H7 (cell line): ENCODE data around the gene TUBGCP6. TPM values are rescaled to one million over a fixed set of nuclear protein-coding genes. Genes with fewer than 3 reads are reported as not detected.
A peak's percentile ranks its signal among the peaks of the same experiment; 100 is the strongest.

Experiments
- DNase-seq: peaks from one replicate; pipeline ENCODE4 v3.0.0; 2012
- H3K27me3 ChIP-seq: 2 replicates; pipeline ENCODE4 v1.6.0; 2011; ENCODE audit warnings: mild to moderate bottlenecking, low read length; ENCODE audit not compliant: control insufficient read depth, insufficient read depth
- H3K36me3 ChIP-seq: replicated peaks from 2 replicates; pipeline ENCODE4 v1.5.1; 2011; ENCODE audit warnings: low read length; ENCODE audit not compliant: control insufficient read depth, insufficient read depth
- H3K4me3 ChIP-seq: 2 replicates; pipeline ENCODE4 v1.5.1; 2011; ENCODE audit warnings: low read depth, mild to moderate bottlenecking, control low read depth, low read length, moderate library complexity; ENCODE audit not compliant: insufficient read depth
- total RNA-seq: library from RNA; depleted of rRNA; stranded (reverse); fragments of >200 nt; shearing (Covaris generic); gene quantifications from 2 replicates; pipeline ENCODE4 v1.2.3, GENCODE V29; 2014

TUBGCP6 gene
- total RNA-seq, 1 experiment from 2014 or later, result 24.0 TPM

DNA sequence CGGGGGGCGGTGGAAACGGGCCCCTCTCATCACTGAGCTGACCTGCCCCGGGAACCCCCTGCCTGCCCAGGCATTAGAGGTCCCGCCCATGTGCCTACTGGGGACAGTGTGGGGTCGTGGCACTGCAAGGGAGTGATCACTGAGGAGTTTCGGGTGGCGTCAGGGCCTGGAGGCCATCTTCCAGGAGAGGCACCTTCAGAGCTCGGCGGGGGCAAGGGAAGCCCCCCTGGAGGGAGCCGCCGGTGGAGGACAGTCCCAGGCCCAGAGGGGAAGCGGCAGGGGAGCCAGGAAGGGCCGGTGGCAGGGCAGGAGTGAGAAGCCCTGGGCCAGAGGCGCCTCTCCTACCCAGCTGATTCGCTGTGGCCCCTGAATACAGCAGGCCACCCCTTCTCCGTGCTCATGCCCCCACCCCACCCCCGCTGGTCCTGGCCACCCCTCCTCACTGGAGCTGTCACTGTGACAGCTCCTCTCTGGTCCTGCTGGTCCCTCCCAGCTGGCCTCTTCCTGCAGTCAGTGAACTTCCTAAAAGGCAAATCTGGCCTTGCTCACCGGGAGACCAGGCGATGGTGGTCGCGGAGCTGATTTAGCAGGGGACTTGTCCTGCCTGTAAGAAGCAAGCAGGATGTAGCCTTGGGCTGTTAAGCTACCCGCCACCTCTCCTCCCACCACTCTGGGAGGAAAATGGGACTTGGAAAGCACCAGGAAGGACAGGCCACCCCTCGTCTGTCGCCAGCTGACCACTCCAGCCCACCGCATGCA, 27.4 kb upstream of the TUBGCP6 start:
- H3K4me3 ChIP-seq, result no peak overlapping the region

DNA sequence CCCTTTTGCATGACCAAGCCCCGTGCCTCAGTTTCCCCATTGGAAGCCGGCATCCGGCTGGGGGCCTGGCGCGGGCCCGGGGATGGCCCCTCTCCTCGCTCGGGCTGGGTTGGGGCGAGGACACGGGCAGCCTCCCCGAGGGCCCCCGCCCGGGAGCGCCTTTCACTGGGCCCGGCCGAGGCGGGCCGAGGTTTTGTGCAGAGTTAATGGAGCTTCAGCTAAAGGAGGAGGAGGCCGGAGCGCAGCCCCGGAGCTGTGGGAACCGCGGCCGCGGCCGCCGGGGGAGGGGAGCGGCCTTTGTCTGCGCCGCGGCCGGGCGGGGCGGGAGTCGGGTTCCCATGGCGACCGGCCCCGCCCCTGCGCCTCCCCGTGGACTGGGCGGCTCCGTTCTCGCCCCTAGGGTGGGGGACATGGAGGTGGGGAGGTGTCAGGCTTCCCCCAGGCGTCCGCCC, 26.7 kb upstream of the TUBGCP6 start:
- peak overlapping the region; percentile 22 for H3K4me3 ChIP-seq

More for the DNA sequence above, 27.4 kb upstream of the TUBGCP6 start:
- no peak for DNase-seq
- H3K36me3 ChIP-seq, result peaks cover 3% of the 10 kb centered on the region
- H3K27me3 ChIP-seq, result peaks cover 43% of the 10 kb centered on the region

DNA sequence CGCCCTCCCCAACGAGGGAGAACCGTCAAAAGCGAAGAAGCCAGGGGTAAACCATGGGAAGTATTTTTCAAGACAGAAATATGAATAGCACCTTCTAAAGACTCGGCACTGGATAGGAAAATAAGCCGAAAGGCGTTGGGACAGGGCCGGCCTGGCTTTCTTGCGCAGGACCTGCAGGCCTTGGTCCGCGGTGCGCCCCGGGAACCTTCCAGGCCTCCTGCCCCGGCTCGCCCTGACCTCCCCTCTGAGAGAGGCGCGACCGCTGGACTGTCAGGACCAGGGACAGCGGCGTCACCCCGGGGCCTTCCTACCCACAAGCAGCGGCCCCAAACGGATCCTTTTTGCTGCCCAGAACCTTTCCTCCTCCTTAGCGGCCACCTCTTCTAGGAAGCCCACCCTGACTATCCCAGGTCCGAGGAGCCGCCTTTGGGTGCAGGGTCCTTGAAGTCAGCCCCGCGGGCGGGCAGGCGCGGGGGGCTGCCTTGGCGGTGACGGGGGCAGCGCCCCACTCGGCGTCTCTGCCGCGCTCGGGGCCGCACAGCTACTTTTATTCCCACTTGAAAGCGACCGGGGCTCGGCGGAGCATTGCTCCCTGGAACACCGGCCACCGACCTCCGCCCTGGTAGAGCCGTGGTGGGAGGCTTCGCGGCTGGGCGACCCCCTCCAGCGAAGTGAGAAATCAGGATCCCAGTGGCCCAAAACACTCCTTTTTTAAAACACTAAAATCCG, 26.0 kb upstream of the TUBGCP6 start:
- Histone ChIP-seq H3K36me3 (no peaks in the 10 kb centered on the region; the same call in 1 of the 2 replicates), H3K27me3 (peaks cover 53% of the 10 kb centered on the region), H3K4me3 (peak overlapping the region; percentile 30)
- peak; percentile 96 for DNase-seq

More for the DNA sequence above, 26.7 kb upstream of the TUBGCP6 start:
- peak; percentile 98 for DNase-seq
- Histone ChIP-seq H3K36me3 (peaks cover 2% of the 10 kb centered on the region), H3K27me3 (peaks cover 50% of the 10 kb centered on the region)

DNA sequence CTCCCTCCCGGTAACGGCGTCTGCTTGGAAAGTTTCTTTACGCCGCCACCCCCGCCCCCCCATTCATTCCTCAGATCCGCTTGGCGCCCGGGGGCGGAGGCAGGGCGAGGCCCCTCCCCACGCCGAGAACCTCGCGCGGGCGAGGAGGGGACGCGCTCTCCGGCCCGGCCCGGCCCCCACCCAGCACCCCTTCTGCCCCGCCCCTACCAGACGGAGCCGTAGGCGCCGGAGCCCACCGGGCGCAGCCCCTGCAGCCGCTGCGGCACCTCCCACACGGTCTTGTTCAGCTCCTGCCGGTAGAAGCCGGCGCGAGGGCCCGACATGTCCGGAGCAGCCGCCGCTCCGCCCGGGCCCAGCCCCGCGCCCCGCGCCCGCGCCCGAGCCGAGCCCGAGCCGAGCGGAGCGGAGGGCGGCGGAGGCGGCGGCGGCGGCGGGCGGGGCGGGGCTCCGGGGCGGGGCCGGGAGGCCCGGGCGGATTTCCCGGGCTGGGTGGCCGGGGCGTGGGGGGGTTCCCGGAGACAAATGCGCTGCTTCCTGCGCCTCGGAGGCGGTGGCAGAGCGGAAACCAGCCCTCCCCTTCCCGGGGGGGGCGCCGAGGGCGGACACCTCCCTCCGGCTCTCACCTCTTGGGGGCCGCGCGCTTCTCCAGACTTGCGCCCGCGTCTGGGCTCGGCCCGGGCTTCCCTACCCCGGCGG, 25.3 kb upstream of the TUBGCP6 start, which contains the start of gene MAPK11:
MAPK11 (minus strand) TSS at position 411 of the 696 bp plus-strand sequence; CDS start at position 323, 88 bp downstream.
- peaks cover 53% of the 10 kb centered on the region for H3K27me3 ChIP-seq
- peak; percentile 89 for DNase-seq
- H3K36me3 ChIP-seq, result no peaks in the 10 kb centered on the region; the same call in 1 of the 2 replicates
- H3K4me3 ChIP-seq, result peak within 1 kb of the TSS; percentile 30

DNA sequence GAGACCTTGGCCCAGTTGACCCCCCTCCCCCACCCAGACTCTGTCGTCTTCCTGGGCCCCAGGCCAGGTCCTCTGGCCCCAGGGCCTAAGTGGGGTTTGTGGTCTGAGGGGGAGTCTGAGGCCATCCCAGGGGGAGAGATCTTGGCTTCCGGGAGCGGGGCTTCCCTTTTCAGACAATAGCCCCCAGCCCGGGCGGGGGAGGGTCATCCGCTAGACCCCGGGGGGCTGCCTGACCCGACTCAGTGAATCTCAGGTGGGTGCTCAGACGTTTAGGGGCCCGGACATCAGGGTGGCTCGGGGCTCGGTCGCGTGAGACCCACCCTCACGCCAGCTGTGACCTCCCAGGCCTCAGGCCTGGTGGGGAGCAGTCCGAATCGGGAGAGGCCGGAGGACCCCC, 24.7 kb upstream of the TUBGCP6 start:
- peaks cover 53% of the 10 kb centered on the region for H3K27me3 ChIP-seq
- peak overlapping the region; percentile 21; the same call in 1 of the 2 replicates for H3K4me3 ChIP-seq
- no peaks in the 10 kb centered on the region; the same call in 1 of the 2 replicates for H3K36me3 ChIP-seq
- peak; percentile 82 for DNase-seq

DNA sequence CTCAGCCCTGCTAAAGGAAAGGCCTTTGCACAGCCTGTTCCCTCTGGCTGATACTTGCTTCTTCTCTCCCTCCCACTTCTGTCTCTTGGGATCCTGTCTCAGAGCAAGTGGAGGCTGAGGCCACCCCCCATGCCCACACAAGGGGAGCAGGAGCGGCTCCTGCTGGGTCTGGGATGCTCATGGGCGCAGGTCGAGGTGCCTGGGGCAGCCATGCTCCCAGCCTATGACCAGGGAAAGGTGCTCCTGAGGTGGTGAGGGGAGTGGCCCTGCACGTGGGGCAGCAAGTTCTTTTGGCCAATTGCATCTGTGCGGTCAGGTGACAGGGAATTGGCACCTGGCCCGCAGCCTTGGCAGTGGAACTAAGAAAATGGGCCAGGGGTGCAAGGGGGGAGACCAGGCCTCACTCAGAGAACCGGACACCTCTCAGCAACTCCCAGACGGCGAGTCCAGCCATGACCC, 23.9 kb upstream of the TUBGCP6 start:
- Histone ChIP-seq H3K4me3 (no peak overlapping the region), H3K36me3 (no peaks in the 10 kb centered on the region), H3K27me3 (peaks cover 53% of the 10 kb centered on the region)
- no peak for DNase-seq

DNA sequence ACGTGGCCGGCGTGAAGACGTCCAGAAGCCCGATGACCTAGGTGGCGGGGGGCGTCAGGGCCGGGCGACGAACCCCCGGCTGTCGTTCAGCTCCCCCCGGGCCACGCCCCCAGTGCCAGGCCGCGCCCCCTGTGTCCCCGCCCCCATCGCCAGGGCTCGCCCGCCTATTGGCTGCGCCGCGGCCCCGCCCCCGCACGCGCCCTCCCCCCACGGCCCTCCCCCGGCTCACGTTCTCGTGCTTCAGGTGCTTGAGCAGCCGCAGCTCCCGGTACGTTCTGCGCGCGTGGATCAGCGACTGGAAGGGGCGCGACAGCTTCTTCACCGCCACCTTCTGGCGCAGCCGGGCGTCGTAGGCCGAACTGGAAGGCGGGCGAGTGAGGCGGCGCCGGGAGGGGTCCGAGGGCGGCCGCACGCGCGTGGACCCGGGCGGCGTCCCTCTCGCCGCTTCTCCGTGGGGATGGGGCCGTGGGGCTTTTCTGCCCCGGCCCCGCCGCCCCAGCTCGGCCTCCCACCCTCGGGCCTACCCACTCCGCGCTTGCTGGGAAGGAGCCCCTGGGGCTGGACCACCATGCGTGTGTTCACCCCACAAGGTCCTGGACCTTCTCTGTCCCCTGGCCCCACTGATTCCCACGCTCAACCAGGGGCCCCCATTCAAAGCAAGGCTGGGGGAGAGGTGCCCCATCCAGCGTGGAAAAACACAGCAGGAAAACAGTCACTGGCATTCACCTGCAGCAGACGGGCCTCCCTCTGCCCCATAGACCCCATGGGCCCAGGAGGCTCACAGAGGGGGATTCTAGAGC, 23.0 kb upstream of the TUBGCP6 start:
- peak; percentile 86 for DNase-seq
- Histone ChIP-seq H3K27me3 (peaks cover 53% of the 10 kb centered on the region), H3K4me3 (peak overlapping the region; percentile 24), H3K36me3 (no peaks in the 10 kb centered on the region)

DNA sequence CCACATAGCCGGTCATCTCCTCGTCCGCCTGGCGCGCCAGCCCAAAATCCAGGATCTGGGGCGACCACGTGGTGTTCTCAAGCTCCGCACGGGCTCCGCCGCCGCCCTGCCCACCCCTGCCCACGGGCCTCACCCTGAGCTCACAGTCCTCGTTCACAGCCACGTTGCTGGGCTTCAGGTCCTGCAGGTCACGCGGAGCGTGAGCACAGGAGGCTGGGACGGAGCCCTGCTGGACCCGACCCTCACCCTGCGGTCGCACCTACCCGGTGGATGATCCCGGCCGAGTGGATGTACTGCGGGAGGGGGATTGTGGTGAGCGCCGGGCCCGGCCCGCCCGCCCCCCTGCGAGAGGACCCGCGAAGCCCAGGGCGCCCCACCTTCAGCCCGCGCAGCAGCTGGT, 22.2 kb upstream of the TUBGCP6 start:
- peaks cover 55% of the 10 kb centered on the region for H3K27me3 ChIP-seq
- peak overlapping the region; percentile 24 for H3K4me3 ChIP-seq
- no peak for DNase-seq
- no peaks in the 10 kb centered on the region for H3K36me3 ChIP-seq

DNA sequence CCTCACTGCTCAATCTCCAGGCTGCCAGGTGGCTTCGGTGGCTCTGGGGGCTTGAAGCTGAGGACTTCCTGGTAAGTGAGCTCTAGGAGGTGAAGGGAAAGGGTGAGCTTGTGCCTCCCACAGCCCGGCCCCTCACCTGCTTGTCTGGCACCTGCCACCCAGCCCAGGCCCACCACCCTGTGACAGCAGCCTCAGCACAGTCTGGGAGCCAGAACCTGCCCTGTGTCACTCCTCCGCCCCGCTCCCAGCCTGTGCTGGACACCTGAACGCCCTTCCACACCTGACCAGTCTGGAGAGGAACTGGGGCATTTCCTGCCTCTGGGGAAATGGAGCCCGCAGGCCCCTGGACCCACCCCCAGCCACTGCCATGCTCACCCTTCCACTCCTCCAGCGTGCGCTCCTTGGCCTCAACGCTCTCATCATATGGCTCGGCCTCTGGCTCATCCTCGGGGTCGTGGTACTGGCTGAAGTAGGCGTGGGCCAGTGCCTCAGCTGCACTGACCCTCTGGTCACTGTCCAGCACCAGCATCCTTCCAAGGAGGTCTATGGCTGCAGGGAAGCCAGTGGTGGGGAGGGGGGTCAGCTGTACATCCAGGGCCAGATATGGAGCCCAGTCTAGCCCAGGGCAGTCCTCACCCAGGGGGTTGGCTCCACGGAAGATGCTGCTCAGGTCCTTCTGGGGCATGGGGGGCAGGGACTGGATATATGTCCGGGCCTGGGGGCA, 20.3 kb upstream of the TUBGCP6 start:
- H3K36me3 ChIP-seq, result no peaks in the 10 kb centered on the region
- no peak for DNase-seq
- no peak overlapping the region for H3K4me3 ChIP-seq
- H3K27me3 ChIP-seq, result peaks cover 53% of the 10 kb centered on the region

DNA sequence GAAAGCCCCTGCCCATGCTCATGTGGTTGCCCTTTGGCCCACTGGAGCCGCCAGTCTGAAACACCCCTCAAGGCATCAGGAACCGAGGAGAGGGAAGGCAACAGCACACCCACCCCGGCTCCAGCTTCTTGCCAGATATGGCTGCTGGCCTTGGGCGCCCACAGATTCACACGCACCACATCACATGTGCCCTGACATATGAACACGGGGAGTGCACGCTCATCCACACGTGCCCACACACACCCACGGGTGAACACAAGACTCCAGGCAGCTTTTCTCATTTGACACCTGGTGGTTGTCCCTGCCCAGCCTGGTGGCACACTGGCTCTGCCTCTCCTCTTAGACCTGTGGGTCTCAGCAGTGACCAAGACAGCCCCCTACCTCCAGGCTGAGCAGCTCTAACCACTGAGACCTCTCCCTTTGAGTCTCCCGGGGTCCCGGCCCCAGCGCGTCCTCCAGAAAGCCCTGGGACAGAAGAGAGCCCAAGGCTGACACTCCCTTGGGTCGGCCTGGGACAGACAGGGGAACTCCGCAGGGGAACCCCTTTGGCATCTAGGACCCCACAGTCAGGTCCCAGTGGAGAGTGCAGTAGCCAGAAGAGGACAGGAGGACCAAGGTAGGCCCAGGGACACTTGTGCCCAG, 19.4 kb upstream of the TUBGCP6 start:
- H3K36me3 ChIP-seq, result no peaks in the 10 kb centered on the region
- no peak overlapping the region for H3K4me3 ChIP-seq
- H3K27me3 ChIP-seq, result peaks cover 47% of the 10 kb centered on the region
- no peak for DNase-seq

DNA sequence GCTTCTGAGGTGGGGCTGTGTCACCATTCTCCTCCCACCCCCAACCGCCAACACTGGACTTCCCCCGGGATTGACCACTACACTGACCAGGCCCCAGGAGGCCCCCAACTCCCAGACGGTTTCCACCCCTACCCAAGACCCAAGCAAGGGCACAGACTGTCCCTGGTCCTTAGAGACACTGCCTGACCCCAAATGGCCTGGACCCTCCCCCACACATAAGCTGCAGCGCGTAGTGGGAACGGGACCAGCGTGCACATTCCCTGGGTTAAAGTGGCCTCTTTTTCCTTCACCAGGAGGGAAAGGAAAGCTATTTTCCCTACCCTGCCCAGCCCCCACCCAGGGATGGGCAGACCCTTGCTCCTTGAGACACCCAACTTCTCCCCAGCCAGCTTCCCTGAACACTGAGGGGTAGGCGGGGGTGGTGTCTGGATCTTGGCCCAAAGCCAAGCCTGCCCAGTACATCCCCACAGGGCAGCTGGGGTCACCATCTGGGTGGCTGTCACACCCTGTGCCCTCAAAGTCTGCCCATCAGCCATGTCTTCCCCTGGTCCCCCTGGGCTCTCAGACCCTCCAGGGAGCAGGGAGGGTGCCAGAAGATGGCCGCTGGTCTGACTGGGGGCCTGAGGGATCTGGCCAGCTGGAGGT, 18.3 kb upstream of the TUBGCP6 start:
- no peak for DNase-seq
- H3K4me3 ChIP-seq, result no peak overlapping the region
- peaks cover 36% of the 10 kb centered on the region for H3K27me3 ChIP-seq
- H3K36me3 ChIP-seq, result no peaks in the 10 kb centered on the region

DNA sequence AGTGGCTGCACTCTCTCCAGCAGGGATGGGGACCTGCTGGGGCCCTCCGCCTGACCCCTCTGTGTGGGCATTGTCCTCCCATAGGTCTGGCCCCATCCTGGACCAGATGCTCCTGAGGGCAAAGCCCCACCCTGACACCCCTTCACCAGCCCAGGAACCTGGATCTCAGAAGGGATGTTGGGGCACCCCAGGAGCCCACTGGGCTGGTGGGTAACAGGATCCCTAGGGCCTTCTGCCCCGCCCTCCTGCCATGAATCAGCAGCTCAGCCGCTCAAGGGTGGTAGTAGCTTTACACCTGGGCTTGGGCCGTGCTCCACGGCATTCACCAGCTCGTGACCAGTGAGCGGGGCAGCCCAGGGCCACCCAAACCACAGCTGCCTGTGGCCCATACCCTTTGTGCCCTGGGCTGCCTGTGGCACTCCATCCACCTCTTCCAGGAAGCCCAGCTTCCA, 17.7 kb upstream of the TUBGCP6 start:
- Histone ChIP-seq H3K4me3 (no peak overlapping the region), H3K27me3 (peaks cover 31% of the 10 kb centered on the region), H3K36me3 (no peaks in the 10 kb centered on the region)
- no peak for DNase-seq
